PC-3 (cell line): ENCODE data around the gene GPX6.

Experiments used
- CTCF ChIP-seq: fragments of 300-600 bp; sonication (generic); conservative IDR thresholded peaks from 2 replicates; pipeline ENCODE4 v1.5.1; 2017; ENCODE audit warnings: antibody characterized with exemption, low read depth, mild to moderate bottlenecking, low read length
- EZH2 ChIP-seq: fragments of 300-600 bp; sonication (generic); IDR thresholded peaks from one replicate; pipeline ENCODE4 v1.6.1; 2017; ENCODE audit warnings: antibody characterized with exemption, mild to moderate bottlenecking, low read length; ENCODE audit not compliant: unreplicated experiment
- EZH2phosphoT487 ChIP-seq: fragments of 300-600 bp; sonication (generic); IDR thresholded peaks from 2 replicates; pipeline ENCODE4 v1.6.1; 2018; ENCODE audit warnings: mild to moderate bottlenecking, antibody characterized with exemption, low read length, borderline replicate concordance

- TF ChIP-seq CTCF (no peak), EZH2 (no peak), EZH2phosphoT487 (no peak)
Observed at GRCh38 chr6:28545955-28546354, 30.4 kb upstream of the GPX6 start.
